ENCODE measurements around the gene MBD3L2.

DNA sequence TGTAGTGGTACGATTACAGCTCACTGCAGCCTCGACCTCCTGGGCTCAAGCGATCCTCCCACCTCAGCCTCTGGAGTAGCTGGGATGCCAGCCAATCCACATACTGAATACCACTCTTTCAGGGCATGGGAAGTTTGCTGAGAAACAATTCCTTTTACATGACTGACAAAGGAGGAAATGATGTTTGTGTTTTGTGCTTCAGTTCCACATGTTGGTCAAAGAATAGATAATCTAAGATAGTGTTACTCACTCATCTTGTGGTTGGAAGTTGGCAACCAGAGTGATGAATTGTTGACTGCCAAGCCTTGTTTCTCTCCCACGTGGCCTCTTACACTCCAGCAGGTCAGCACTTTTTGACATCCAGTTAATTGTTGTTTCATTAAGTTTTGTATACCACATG lies 35.4 kb upstream of the MBD3L2 start:
- TF ChIP-seq, protein P1, sequence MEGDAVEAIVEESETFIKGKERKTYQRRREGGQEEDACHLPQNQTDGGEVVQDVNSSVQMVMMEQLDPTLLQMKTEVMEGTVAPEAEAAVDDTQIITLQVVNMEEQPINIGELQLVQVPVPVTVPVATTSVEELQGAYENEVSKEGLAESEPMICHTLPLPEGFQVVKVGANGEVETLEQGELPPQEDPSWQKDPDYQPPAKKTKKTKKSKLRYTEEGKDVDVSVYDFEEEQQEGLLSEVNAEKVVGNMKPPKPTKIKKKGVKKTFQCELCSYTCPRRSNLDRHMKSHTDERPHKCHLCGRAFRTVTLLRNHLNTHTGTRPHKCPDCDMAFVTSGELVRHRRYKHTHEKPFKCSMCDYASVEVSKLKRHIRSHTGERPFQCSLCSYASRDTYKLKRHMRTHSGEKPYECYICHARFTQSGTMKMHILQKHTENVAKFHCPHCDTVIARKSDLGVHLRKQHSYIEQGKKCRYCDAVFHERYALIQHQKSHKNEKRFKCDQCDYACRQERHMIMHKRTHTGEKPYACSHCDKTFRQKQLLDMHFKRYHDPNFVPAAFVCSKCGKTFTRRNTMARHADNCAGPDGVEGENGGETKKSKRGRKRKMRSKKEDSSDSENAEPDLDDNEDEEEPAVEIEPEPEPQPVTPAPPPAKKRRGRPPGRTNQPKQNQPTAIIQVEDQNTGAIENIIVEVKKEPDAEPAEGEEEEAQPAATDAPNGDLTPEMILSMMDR (IDR thresholded peaks at IDR 0.05; ENCODE audit: insufficient read depth, low read length): no peak
- TF ChIP-seq REST (IDR thresholded peaks at IDR 0.05; ENCODE audit: insufficient replicate concordance, low read depth): no peak
- no peak for TF ChIP-seq SPI1 (IDR thresholded peaks at IDR 0.05; ENCODE audit: borderline replicate concordance, low read depth)
- no peak for TF ChIP-seq POLR2AphosphoS5 (IDR thresholded peaks at IDR 0.05; ENCODE audit: low read depth)
